ENCODE results near the gene CYP24A1. TPM values are rescaled to one million over a fixed set of nuclear protein-coding genes. Genes with fewer than 3 reads are reported as not detected.

The CYP24A1 gene
- total RNA-seq, 2 donors from 2014 or later = 0.13 TPM; not detected in 1

DNA sequence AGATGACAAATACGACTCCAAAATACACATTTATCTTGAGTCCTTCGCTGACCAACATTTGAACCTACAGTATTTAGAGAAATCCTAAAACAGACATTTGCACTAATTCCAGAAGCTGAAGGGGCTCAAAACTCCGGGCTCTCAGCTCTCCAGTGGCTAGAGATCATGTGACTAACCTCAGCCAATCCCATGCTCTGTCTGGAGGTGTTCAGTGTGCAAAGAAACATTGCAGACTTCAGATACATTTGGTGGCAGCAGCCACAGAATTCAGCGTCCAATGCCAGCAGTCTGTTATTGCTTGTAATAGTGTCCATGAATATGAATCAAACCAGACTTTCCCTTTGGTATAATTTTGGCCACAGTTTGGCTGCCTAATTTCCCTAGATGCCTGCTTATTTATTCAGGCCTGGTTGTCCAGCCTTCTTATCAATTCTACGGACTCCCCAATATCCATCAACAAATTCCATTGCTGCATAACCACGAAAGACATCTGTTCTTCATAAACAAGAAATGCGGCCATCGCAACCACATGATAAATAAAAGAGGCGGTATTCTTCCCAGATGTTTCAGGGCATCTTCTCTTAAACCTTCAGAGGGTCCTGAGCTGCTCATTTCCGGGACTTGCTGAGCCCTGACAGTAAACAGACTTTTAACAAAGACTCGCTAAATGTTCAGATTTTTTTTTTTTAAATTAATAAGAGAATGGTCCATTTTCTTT is 14.5 kb upstream of the CYP24A1 start:
- Histone ChIP-seq H3K9ac (ENCODE audit: extremely low read depth, low read length, poor library complexity, severe bottlenecking) (no peak overlapping the region), H3K27me3 (ENCODE audit: control insufficient read depth, insufficient read depth, low read length, poor library complexity, severe bottlenecking) (no peaks in the 10 kb centered on the region), H3K9me3 (ENCODE audit: control insufficient read depth, low read length) (no peaks in the 10 kb centered on the region), H3K36me3 (ENCODE audit: control insufficient read depth, insufficient read depth, low read length) (no peaks in the 10 kb centered on the region), H3K4me1 (ENCODE audit: control insufficient read depth, insufficient read depth, low read length) (no peaks in the 10 kb centered on the region), H3K27ac (ENCODE audit: low read depth, low read length) (no peak overlapping the region), H3K4me3 (ENCODE audit: low read length) (no peak overlapping the region)
- TF ChIP-seq, protein P1, sequence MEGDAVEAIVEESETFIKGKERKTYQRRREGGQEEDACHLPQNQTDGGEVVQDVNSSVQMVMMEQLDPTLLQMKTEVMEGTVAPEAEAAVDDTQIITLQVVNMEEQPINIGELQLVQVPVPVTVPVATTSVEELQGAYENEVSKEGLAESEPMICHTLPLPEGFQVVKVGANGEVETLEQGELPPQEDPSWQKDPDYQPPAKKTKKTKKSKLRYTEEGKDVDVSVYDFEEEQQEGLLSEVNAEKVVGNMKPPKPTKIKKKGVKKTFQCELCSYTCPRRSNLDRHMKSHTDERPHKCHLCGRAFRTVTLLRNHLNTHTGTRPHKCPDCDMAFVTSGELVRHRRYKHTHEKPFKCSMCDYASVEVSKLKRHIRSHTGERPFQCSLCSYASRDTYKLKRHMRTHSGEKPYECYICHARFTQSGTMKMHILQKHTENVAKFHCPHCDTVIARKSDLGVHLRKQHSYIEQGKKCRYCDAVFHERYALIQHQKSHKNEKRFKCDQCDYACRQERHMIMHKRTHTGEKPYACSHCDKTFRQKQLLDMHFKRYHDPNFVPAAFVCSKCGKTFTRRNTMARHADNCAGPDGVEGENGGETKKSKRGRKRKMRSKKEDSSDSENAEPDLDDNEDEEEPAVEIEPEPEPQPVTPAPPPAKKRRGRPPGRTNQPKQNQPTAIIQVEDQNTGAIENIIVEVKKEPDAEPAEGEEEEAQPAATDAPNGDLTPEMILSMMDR (conservative IDR thresholded peaks at IDR 0.05) = no peak
- 94 to 96% methylated on average over 9 to 10 of the region's 11 CpGs for whole genome bisulfite sequencing, 2 experiments (ENCODE audit: insufficient coverage in 1 of 2, insufficient read length in 1 of 2)
- Mint-ChIP-seq H3K27ac (no peak overlapping the region), H3K36me3 (ENCODE audit: low read depth) (no peaks in the 10 kb centered on the region), H3K9me3 (no peaks in the 10 kb centered on the region), H3K27me3 (ENCODE audit: insufficient read depth) (peaks cover 5% of the 10 kb centered on the region), H3K4me1 (no peaks in the 10 kb centered on the region), H3K4me3 (no peak overlapping the region)
- no peak for DNase-seq

DNA sequence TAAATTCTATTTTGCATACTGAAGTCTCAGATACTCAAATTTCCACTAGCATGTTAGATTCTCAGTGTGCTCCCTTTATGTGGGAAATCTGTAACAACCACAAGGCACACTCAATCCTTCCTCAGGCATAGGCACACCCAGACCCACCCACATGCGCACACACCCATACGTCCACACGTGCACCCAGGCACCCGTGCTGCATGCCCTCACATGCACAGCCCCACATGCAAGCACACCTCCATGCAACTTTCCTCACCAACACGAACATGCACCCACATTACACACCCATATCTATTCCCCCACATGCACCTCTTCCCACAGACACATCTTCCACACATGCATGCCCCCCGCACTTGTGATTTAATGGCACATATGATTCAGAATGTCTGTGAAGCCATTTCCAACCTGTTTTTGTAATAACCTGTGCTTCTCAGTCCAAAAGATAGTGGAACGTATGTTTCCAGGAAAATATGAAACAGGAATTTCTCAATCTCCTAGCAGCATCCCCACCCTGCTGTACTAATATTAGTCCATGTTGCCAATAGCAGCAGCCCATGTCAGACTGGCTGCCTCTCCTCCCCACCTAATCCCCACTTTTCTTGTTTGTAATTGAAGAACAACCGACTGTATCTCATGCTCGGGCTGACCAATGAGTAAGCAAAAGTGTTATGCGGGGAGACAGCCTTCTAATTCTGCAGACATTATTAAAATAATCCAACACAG is 11.3 kb upstream of the CYP24A1 start:
- H3K27ac ChIP-seq (ENCODE audit: low read depth, low read length) = no peak overlapping the region
- 94 to 100% methylated on average over 3 to 10 of the region's 10 CpGs for WGBS, 2 experiments (ENCODE audit: insufficient coverage in 1 of 2, insufficient read length in 1 of 2)
- no peaks in the 10 kb centered on the region for H3K36me3 ChIP-seq (ENCODE audit: control insufficient read depth, insufficient read depth, low read length)
- no peaks in the 10 kb centered on the region for H3K9me3 Mint-ChIP-seq
- H3K4me1 Mint-ChIP-seq = no peaks in the 10 kb centered on the region
- no peak overlapping the region for H3K27ac Mint-ChIP-seq
- H3K4me3 Mint-ChIP-seq = no peak overlapping the region
- no peaks in the 10 kb centered on the region for H3K9me3 ChIP-seq (ENCODE audit: control insufficient read depth, low read length)
- no peaks in the 10 kb centered on the region for H3K36me3 Mint-ChIP-seq (ENCODE audit: low read depth)
- H3K9ac ChIP-seq (ENCODE audit: extremely low read depth, low read length, poor library complexity, severe bottlenecking) = no peak overlapping the region
- H3K27me3 Mint-ChIP-seq (ENCODE audit: insufficient read depth) = peaks cover 6% of the 10 kb centered on the region
- no peak overlapping the region for H3K4me3 ChIP-seq (ENCODE audit: low read length)
- TF ChIP-seq, protein P1 (conservative IDR thresholded peaks at IDR 0.05) = no peak
- no peaks in the 10 kb centered on the region for H3K27me3 ChIP-seq (ENCODE audit: control insufficient read depth, insufficient read depth, low read length, poor library complexity, severe bottlenecking)
- no peak for DNase-seq
- H3K4me1 ChIP-seq (ENCODE audit: control insufficient read depth, insufficient read depth, low read length) = no peaks in the 10 kb centered on the region

DNA sequence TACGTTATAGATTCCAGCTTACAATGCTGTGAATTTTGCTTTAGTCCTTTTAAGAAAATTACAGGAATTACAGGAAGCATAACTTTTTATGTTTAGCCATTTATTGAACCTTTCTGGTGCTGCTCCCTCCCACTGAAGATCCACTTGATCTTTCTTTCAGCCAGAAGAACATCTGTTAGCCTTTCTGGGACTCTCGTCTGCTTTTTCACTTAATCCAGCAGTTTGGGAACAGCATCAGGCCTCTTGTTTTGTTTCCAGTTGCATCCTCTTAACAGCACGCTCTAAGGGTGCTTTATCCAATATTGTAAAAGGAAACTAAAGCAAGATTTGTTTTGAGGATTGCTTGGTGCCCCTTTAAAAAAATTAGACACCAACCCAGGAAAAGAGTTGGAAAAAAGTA is 10.3 kb upstream of the CYP24A1 start:
- Mint-ChIP-seq H3K36me3 (ENCODE audit: low read depth) (no peaks in the 10 kb centered on the region), H3K27me3 (ENCODE audit: insufficient read depth) (peaks cover 6% of the 10 kb centered on the region), H3K27ac (no peak overlapping the region), H3K9me3 (no peaks in the 10 kb centered on the region), H3K4me1 (no peaks in the 10 kb centered on the region), H3K4me3 (no peak overlapping the region)
- H3K9ac ChIP-seq (ENCODE audit: extremely low read depth, low read length, poor library complexity, severe bottlenecking) = no peak overlapping the region
- H3K4me3 ChIP-seq (ENCODE audit: low read length) = no peak overlapping the region
- H3K4me1 ChIP-seq (ENCODE audit: control insufficient read depth, insufficient read depth, low read length) = no peaks in the 10 kb centered on the region
- H3K9me3 ChIP-seq (ENCODE audit: control insufficient read depth, low read length) = no peaks in the 10 kb centered on the region
- 73 to 92% methylated on average over 2 to 3 of the region's 3 CpGs for WGBS, 2 experiments (ENCODE audit: insufficient coverage in 1 of 2, insufficient read length in 1 of 2)
- no peak for DNase-seq
- TF ChIP-seq, protein P1 (conservative IDR thresholded peaks at IDR 0.05) = no peak
- H3K27me3 ChIP-seq (ENCODE audit: control insufficient read depth, insufficient read depth, low read length, poor library complexity, severe bottlenecking) = no peaks in the 10 kb centered on the region
- H3K36me3 ChIP-seq (ENCODE audit: control insufficient read depth, insufficient read depth, low read length) = no peaks in the 10 kb centered on the region
- no peak overlapping the region for H3K27ac ChIP-seq (ENCODE audit: low read depth, low read length)
